Activated effector memory CD4-positive, alpha-beta T cell treated with Interleukin-2 at 50 U/mL for 16 hours (primary cell): Measurements from ENCODE around the gene PPP2R3A.
"Not testable (repeated sequence)": the region's sequence is repeated elsewhere in the genome, so short reads cannot be mapped to it uniquely, and the experiment has no call there.

Experiments used
- DNase-seq: peaks from one replicate; pipeline ENCODE4 v3.0.0-alpha.2; 2020

Gene PPP2R3A

DNA sequence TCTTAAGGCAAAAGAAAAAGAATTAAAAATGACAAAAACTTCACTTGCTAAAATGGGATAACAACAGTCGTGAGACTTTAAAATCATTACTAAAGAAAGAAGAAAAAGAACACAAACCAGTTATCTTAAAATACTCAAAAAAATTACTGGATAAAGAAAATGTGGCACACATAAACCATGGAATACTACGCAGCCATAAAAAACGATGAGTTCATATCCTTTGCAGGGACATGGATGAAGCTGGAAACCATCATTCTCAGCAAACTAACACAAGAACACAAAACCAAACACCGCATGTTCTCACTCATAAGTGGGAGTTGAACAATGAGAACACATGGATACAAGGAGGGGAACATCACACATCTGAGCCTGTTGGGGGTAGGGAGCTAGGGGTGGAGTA, 202.7 kb downstream of the PPP2R3A start:
- DNase-seq: not testable (repeated sequence)

DNA sequence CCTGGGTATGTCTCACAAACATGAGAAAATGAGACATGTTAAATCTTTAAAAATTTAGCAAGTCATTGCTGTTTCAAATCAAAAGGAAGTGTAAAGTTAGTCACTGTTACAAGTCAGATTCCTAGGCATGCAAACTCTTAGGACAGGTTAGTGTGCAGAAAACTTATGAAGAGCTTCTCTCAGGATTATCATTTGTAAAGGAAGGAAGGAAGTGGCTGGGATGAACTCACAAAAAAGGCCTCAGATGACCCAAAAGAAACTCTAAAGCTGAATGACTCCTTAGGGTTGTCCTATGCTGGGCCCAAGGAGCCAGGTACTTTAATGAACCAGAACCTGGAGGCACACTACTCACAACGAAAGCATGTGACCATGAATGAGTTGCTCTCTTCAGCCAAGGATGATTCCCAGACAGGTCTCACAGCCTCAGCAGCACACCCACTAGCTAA, 205.6 kb downstream of the PPP2R3A start:
- no peak for DNase-seq

DNA sequence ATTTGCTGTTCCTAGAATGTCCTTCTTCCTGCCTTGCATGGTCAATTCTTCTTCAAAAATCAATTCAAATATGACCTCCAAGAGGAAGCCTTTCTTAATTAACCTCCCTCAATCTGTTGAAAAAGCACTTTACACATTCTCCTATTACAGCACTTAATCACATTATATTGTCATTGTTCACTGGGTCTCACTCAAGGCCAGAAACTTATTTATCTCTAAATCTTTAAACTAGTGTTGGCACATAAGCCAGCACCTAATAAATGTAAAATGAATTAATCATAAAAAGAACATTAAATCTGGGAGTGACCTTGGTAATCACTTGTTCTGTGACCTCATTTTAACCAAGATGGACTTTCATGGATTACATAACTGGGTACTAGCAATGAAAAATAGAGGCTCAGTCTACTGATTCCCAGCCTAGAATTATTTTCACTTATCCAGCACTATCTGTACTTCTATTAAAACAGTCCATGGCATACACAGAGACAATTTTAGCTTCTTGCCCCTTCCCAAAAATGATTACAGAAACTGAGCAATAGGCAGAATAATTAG, 208.5 kb downstream of the PPP2R3A start:
- no peak for DNase-seq

DNA sequence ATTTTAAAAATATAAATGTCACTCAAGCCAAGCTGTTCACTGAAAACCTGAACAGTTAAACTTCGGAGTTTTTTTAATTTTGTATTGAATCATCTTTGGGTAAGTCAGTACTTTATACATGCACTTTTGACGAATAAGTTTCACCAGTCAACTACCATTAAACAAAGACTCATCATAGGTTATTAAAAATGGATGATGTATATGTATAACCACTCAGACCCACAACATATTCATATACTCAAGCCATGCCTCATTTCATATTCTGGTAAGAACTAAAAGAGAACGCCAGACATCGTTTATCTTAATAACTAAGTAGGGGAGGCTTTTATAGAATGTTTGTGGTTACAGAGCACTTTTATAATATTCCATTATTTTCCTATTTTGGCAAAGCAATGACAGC, 212.3 kb downstream of the PPP2R3A start:
- DNase-seq: no peak

DNA sequence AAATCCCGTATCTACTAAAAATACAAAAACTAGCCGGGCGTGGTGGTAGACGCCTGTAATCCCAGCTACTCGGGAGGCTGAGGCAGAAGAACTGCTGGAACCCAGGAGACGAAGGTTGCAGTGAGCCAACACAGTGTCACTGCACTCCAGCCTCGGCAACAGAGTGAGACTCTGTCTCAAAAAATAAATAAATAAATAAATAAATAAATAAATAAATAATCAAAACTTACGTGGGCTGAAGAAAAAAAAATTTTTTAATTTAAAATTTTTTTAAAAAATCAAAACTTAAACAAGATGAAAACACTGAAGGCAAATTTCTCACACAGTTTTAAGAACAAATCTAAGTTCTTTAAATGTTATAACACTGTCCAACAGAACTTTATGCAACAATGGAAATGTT, 216.2 kb downstream of the PPP2R3A start:
- DNase-seq: no peak

DNA sequence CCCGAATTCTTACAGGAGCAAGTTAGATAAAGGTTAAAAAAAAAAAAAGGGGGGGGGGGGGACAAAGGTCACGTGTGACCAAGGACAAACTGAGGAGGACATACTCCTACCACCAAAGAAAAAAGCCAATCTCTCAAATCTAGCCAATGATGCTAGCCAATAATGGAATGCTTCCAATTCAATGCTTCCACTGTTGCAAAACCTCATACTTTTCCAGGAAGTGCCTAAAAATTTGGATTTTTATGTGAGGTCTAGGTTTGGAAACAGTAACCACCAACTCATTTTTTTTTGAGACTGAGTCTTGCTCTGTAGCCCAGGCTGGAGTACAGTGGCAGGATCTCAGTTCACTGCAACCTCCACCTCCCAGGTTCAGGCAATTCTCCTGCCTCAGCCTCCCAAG, 219.2 kb downstream of the PPP2R3A start:
- no peak for DNase-seq

DNA sequence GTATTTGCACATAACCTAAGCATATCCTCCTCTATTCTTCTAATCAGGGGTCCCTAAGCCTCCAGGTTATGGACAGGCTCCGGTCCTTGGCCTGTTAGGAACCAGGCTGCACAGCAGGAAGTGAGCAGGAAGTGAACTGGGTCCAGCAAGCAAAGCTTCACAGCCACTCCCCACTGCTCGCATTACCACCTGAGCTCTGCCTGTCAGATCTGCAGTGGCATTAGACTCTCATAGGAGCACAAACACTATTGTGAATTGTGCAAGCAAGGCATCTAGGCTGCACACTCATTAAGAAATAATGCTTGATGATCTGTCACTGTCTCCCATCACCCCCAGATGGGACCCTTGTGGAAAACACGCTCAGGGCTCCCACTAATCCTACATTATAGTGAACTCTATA, 220.8 kb downstream of the PPP2R3A start:
- no peak for DNase-seq

DNA sequence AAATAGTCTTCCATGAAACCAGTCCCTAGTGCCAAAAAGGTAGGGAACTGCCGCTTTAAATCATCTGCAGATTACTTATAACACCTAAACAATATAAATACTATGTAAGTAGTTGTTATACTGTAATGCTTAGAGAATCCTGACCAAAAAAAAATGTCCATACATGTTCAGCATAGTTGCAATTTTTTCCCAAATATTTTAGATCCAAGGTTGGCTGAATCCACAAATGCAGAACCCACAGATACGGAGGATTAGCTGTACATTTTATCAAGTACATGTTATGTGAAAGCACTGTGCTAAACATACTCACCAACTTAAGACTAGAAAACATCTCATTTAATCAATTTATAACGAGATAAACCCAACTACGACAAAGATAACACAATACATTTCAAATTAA, 221.3 kb downstream of the PPP2R3A start:
- no peak for DNase-seq

DNA sequence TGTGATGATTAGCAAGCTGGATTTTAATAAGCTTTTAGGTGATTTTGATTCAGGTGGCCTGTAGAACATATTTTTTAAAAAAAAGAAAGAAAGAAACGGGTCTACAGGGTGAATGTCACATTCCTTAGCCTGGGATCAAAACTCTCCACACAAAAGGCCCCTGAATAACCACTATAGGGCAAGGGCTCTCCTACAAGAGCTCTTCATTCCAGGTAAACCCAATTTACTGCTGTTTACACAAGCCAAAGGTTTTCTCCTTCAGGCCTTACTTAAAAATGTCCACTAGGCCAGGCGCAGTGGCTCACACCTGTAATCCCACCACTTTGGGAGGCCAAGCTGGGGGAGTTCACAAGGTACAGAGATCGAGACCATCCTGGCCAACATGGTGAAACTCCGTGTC, 222.3 kb downstream of the PPP2R3A start:
- no peak for DNase-seq

DNA sequence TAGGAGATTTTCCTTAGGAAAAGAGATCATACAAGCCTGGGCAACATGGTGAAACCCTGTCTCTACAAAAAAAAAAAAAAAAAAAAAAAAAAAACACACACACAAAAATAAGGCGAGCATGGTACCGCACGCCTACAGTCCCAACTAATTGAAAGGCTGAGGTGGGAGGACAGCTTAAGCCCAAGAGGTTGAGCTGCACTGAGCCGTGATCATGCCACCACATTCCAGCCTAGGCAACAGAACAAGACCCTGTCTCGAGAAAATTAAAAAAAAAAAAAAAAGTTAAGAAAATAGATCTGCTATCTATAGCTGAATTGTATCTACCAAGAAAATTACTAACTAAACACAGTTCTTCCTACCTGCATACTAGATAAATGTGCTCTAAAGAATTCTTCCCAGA, 223.5 kb downstream of the PPP2R3A start:
- DNase-seq: no peak

DNA sequence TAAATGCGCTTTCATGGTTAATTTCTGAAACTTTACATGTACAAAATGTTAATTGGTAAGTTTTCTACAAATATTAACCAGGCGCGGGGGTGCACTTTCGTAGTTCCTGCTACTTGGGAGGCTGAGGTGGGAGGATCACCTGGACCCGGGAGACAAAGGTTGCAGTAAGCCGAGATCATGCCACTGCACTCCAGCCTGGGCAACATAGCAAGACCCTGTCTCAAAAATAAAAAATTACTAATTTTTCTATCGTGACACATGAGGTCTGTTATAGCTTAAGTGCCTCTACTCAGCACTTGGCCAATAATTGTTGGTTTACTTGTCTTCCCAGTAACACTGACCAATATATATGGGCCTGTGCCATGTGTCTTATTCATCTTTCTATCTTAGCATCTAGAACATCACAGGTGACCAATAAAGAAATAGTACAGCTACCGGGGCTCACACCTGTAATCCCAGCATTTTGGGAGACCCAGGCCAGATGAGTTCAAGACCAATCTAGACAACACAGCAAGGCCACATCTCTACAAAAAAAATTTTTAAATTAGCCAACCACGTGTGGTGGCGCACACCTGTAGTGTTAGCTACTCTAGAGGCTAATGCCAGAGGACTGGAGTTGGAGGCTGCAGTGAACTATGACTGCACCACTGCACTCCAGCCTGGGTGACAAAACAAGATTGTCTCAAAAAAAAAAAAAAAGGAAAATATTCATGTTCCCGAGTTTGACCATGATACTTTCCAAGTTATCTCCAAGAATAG, 224.5 kb downstream of the PPP2R3A start:
- no peak for DNase-seq

DNA sequence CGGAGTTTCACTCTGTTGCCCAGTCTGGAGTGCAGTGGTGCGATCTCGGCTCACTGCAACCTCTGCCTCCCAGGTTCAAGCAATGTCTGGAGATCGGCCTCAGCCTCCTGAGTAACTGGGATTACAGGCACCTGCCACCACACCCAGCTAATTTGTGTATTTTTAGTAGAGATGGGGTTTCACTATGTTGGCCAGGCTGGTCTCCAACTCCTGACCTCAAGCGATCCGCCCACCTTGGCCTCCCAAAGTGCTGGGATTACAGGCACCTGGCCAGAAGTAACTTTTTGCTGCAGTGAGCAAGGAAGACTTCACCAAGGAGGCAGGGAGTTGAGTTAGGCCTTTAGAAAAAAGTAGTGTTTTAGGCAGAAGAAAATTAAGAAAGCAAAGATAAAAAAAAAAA, 226.7 kb downstream of the PPP2R3A start:
- not testable (repeated sequence) for DNase-seq

DNA sequence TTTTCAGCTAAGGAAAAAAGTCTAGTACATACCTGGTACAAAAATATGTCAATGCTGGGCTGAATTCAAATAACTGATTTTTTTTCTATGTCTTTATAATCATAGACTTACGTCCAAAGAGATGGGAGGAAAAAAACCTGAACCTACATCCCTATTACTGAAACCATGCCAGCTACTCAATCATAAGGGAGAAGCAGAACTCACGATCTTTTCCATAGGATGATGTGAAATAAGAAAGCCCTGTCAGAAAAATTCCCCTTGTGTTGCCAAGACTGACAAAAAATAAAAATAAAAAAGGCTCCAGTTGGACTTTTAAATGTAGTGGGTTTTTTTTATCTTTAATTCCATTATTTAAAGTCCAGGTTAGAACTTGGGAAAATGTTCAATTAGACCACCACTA, 227.3 kb downstream of the PPP2R3A start:
- DNase-seq: no peak

DNA sequence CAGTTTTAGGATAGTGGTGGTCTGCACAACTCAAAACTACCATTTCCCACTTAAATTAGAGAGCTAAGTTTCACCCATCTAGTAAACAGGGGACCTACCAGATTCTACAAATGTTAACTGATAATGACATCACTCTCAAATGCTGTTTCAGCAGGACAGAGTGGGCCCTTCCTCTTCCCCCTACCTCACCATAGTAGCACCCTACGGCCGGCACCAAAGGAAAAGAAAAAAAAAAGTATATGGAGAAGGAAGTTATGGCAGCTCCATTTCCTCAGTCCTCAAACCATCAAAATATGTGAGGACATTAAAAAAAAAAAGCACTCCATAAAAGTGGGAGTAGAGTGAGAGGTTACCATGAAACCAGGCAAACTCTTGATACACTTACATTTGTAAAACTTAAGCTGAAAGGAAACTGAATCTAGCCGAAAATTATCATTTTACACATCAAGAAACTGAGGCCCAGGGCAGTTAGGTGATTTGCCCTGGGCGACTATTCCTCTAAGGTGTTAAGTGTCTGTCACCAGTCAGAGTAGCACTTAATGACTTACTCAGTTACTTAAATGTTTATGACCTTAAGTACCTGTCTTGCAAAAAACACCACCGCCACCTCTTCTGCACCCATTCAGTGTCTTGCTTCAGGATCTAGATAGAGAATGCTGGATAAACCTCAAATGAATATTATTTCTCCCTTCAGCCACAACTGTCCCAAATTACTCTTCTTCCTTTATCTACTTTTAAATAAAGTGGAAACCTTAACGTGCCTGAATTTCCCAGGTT, 227.9 kb downstream of the PPP2R3A start:
- DNase-seq: no peak

DNA sequence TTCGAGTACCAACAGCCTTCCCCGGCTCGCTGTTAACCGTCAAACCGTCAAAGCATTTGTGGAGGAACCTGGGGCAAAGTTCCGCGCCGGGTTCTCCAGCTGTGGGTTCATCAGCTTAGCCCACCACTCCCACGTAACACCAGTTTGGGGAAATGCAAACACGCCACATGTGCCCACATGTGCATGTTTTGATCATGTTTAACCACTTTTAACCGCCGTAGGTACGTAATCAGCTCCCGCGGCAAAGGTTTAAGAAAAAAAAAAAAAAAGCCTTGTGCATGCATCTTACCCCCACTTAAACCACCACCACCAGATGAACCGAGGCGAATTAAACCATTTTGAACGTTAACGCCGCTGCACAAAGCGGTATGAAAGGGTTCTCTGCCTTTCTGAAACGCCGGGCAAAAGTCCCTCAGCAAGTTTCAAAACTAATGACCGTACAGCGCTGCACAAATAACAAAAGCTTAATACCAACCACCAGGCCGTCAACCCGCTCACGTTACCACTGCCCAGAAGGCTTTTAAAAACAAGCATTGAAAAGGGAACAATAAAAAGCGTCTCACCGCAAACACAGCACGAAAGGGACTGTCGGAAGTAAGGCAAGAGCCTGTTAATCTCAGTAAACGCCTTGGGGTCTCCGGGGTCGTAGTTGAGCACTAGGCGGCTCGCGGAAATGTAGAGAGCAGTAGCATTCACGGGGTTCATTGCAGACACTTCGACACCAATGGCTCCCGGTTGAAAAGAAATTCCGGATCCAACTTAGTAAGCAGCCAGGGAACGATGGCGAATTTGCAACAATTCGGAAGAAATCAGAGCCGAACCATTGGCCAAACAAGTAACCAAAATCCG, 229.1 kb downstream of the PPP2R3A start:
- DNase-seq: peak; percentile 45

DNA sequence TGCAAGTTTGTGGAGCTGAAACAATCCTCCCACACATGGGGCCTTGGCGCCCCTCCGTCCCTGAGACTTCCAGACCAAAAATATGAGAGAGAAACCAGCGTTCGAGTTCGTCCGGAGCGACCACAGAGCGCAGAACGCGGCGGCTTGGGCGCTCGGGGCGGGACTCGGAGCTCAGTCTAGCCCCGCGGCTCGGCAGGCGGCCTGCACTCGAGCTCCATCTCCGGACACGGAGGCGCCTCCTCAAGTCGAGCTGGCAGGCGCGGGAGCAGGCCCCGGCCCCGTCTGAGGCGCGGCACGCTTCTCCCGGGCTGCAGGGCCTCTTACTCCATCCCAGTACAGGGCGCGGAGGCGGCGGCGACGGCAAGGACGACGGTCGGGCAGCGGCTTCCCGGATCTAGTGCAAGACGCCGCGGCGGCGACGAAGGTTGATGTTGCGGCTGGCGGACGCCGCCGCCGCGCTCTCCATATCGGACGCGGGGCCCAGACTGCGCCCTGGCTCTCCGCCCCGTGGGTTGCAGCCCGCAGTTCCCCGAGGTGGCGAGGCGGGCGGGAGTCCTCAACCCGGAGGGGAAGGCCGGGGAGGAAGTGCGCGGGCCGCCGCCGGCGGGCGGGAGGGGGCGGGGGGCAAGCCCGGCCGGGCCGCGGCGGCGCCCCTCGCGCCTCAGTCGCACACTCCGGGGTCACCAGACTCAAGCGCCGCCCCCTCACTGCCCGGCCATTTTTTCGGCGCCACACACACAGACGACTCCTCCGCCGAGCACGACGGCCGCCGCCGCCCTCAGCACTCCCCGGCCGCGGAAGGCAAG, 229.9 kb downstream of the PPP2R3A start:
- DNase-seq: no peak

DNA sequence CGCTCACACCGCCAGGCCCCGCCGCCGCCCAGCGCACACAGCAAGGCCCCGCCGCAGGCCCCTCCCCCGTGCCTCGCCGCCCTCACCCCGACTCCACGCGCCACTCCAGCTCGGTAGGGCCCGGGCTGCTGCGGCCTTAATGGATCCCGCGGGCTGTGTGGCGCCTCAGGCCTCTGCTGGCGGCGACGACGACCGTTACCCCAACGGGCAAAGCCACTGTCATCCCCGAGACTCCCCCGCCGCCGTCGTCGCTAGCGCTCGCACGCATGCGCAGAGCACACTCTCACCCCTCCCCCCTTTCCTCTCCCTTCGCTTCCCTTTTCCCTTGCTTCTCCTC, 230.5 kb downstream of the PPP2R3A start, which contains the start of gene MSL2:
Gene MSL2 (minus strand): TSS at position 272 of the 337 bp plus-strand sequence. CDS start 1,222 bp downstream, outside the sequence.
- no peak for DNase-seq

DNA sequence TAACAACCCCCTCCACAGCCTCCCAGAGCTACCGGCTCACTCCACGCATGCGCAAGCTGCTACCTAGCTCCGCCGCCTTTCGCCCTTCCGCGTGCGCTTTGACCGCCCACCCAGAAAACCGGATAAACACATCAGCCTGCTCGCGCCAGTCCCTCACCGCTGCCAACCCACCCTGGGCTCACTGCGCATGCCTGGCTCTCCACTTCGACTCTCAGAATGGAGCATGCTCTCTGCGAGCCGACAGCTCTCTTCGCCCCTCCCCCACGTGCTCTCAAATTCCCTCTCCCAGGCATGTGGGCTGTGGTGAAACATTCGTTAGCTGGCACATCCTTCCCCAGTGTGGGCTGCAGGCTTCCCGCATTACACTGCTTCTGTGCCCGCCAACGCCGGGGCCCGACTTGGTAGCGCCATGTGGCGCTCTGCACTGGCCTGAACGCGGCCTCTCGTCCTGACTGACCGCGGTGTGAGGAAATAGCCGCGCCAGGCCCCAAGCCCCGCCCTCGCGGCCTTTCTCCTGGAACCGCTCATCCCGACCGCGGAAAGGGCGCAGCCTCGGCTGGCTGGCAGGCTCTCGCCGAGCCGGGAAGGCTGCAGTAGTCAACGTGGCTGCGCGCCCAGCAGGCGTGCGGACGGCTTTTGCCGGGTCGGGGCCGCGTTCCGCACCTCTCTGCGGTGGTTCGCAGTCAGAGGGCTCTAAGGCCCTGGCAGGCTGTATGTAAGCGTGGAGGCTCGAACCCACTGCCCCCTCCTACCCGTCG, 231.1 kb downstream of the PPP2R3A start:
- DNase-seq: peak; percentile 96

DNA sequence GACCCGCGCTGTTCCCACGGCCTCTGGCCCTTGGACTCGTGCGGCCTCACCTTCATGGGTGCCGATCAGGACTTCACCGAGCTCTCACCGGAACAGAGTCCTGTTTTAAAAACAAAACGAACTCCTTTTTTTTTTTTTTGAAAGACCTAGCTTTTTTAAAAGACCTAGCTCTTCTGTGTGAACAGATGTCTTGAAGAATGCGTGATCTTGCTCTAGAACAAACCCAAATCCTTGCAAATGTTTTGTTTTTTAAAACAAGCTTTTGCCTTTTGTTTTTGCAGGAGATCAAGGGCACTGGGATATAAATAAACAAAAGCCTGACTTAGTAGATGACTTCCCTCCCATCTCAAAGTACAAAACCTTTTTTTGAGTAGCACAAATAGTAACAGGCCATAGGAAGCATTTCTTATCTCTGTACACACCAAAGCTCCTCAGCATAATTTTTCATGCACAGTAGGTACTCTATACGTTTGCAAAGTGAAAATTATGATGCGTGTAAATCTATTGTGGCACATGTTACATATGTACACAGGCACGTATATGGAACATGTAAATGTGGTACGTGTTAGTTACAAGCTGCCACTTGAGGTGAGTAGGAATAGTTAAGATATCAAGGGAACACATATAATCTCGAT, 231.7 kb downstream of the PPP2R3A start:
- DNase-seq: no peak
